Posterior vena cava (tissue), 2 donors: ENCODE data around the gene PKNOX2. TPM values are rescaled to one million over a fixed set of nuclear protein-coding genes. Genes with fewer than 3 reads are reported as not detected.

Experiments used
- DNase-seq: peaks from one replicate; pipeline ENCODE4 v3.0.0-alpha.2; 2020; ENCODE audit warnings: low spot score
- intact Hi-C, 2 donors: fragments of 100-400 bp; cut with DNase I; formaldehyde crosslinking; loops; one replicate each; pipeline versions ENCODE4 v1.14.1 to v1.14.2; 2022 to 2023
- total RNA-seq, 2 donors: library from RNA; stranded (reverse); fragmentation: NEBNext Ultra II Directional; extraction: Animal tissue kit (Norgen Biotek cat#: 25700); gene quantifications; one replicate each; pipeline ENCODE4 v1.2.1, GENCODE V29; 2021
- donor health status: DM: yes; HTN: yes; CAD: no.
- donor health status: DM: yes; HTN: yes; CAD: no.

PKNOX2 gene
- total RNA-seq, 2 donors from 2014 or later, result 8.2 to 8.3 TPM

DNA sequence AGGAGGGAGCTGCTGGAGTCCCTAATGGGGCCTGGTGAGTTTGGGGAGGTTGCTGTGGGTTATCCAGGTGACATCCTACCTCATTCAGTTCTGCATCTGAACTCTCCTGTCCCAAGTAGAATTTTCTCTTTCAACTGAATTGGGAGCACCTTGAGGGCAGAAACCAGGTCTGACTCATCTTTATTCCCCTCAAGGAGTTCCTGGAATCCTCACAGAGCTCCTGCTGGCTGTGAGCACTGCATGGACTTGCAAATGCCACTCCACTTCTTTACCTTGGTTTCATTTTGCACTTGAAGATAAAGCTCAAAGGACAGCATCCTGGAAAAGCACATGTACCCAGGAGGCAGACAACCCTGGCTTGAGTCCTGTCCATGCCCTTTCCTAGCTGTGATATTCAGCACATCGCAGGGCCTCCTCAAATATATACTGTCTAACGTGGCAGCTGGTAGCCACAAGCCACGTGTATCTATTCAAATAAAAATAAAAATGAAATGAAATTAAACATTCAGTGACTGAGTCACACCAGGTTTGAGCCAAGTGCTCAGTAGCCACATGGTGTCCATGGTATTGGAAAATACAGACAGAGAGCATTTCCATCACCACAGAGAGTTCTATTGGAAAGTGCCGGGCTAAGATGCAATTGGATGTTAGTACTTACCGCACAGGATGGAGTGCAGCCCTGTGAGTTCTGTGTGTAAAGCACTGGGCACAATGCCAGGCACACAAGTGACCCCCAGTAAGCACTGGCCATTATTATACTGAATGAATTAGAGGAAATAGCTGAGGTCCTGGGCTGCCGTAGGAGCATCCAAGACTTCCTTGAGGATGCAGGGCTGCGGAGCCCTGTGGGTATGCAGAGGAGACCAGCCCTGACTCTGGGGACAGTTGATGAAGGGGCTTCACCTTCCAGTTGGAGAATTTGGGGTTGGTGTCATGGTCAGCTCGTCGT, 149.0 kb downstream of the PKNOX2 start:
- DNase-seq, result peak; percentile 52
- intact Hi-C loops, result no loop called here

DNA sequence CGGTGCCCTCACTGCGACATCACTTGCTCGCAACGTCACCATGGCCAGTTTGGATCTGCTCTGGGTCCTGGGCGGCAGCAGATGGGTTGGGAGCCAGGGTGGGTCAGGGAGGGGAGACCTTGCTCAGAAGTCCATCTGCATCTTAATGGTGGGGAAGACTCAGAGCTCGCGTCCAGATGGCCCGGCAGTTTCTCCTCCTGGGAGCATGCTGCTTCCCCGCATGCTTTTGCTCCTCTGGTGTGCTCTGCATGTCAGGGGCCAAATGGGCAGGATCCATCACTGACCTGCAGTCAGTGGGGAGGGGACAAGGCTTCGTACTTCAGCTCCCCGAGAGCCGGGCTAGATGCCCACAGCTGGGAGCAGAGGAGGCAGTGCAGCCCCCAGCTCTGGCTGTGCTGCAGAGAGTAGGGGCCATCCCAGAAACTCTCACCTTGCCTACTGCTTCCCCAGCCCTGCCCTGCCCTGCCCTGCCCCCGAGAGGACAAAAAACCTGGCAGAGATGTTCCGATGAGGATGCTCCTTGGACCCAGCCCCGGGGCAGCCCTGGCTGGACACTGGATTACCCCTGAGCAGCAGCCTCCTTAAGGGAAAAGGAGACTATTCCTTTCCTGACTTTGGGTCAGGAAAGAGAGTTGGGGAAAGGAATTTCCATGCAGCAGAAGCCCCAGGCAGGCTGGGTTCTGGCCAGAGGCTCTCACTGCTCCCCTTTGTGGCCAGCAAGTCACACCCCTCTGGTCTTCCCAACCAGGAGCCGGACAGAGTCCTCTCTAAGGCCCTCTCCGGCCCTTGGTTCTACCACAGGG, 149.9 kb downstream of the PKNOX2 start:
- peak; percentile 58 for DNase-seq
- intact Hi-C loops, result no loop called here

DNA sequence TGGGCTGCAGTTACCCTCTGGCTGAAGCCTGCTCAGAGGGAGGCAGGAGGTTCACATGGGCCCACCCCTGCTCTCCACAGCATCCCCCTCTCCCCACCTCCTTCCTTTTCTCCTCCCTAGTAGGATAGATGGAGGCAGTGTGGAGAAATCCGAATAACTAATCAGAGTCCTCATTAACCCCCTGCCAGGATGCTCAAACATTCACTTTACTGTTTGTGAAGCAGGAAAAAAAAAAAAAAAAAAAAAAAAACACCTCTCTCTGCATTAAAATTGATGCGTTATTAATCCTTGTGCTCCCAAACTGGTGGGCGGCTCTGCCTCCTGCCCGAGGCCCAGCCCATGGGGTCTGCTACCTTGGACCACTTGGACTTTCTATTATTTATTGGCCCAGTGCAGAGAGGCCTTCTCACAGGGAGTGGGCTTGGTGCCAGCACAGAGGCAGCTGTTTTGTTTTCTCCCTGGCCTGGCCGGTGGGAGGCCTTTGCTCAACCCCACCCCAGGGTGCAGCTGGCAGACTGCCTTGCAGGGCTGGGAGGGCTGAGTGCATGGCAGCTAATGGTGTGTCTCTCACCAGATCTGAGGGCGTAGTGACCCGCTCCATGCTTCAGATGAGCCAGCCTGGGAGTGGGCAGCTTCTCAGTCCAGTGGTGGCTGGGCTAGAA, 150.7 kb downstream of the PKNOX2 start:
- intact Hi-C loops, result no loop called here
- peak; percentile 74 for DNase-seq

DNA sequence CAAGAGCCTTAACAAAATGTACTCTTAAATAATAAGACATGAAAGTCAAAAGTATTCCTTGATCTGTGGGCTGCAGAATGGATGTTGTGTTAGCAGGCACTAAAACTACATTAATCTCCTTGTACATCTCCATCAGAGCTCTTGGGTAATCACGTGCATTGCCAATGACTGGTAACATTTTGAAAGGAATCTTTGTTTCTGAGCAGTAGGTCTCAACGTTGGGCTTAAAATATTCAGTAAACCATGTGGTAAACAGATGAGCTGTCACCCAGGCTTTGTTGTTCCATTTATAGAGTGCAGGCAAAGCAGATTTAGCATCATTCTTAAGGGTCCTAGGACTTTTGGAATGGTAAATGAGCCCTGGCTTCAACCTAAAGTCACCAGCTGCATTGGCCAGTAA, 152.9 kb downstream of the PKNOX2 start:
- no peak for DNase-seq
- intact Hi-C loops, result no loop called here

DNA sequence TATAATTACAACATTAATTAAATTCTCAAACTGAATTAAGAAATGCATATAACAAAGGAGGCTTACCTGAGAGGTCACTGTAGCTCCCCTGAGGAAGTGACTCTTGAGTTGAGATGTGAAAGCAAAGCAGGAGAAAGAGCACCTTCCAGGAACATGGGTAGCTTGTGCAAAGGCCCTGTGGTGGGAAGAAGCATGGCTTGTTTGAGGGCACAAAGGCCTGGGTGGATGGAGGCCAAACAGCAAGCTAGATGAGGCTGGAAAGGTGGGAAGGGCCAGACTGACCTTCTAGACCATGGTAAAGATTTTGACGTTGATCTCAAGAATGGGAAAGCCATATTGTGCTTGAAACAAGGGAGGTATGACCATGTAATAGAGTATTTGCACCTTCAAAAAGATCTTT, 155.1 kb downstream of the PKNOX2 start:
- intact Hi-C loops, result no loop called here
- DNase-seq, result no peak

DNA sequence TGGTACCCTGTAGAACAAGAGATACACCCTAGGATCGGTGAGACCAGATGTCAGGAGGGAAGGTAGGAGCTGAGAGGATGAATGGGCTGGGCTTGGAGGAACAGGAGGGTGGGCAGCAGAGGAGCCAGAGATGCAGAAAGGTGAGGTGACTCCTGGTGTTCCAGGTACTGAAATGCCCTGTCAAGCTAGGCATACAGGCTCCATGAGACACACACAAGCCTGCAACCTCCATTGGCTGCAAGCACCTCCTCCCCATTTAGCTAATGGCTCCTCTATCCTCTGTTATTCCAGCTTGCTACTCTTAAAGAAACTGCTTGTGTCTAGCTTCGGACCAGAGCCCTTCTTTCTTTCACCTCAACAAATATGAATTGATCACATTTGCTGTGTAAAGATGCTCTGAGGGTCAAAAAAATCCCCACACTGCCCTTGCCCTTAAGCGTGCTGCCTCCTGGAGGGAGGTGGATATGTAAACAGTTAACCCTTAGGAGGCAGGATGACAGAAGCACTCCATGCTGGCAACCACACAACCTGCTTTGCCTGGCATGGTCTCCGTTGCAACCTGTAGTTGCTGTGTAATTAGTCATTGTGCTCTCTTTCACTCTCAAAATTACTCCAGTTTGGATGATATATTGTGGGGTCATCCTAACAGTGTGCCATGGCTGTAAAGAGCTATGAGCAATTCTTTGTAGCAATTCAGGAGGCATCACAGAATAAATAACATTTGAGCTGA, 156.0 kb downstream of the PKNOX2 start:
- intact Hi-C loops, result no loop called here

DNA sequence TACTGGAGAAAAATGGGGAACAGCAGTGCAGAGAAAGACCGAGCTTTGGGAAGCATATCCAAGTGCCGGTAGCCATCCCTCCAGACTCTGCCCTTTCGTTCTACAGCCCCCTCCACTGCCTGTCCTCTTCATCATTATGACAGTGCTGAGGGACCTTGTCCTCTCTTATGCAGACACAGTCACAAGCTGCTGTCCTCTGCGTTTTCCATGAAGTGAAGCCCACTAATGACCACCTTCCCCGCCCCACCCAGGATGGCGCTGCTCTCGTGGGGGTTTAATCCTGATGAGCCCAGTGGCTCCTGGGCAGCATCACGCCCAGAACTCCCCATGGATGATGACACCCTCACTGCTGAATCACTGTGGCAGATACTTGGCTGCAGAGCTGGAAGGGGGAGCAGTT, 157.7 kb downstream of the PKNOX2 start:
- intact Hi-C loops, result no loop called here
- peak; percentile 67 for DNase-seq

More for the DNA sequence above, 156.0 kb downstream of the PKNOX2 start:
- DNase-seq, result no peak

DNA sequence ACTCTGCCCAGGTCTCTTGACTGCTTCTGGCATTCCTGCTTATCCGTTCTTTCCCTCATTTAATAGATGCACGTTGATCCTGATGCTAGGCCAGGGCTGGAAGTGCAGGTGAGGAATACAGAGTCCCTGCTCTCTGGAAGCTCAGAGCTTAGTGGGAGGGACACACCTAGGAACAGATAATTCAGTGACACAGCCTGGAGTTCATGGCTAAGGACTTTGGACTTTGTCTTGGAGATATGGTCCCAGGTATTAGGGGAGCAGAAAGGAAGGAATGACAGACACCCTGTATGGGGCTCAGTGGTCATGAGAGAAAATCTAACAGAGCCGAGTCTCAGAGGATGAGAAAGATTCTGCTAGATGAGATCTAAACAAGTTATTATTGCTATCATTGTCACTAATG, 160.6 kb downstream of the PKNOX2 start:
- intact Hi-C loops, result no loop called here
- no peak for DNase-seq

DNA sequence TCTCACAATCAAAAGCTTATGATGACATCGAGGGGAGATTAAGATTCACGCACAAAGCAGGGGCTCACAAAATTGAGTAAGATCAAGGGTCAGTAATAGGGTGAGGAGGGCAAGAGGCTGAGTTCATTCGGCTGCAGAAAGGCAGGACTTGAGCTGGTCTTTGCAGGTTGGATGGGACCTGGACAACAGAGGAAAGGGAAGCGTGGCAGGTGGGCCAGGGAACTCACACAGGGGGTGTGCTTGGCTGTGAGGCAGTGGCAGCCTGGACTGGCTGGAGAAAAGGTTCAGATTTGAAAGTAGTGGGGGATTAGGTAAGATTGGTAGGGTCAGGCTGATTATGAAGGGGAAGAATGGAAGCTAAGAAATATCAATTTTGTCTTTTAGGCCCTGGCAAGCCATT, 161.6 kb downstream of the PKNOX2 start:
- no peak for DNase-seq
- intact Hi-C loops, result no loop called here

DNA sequence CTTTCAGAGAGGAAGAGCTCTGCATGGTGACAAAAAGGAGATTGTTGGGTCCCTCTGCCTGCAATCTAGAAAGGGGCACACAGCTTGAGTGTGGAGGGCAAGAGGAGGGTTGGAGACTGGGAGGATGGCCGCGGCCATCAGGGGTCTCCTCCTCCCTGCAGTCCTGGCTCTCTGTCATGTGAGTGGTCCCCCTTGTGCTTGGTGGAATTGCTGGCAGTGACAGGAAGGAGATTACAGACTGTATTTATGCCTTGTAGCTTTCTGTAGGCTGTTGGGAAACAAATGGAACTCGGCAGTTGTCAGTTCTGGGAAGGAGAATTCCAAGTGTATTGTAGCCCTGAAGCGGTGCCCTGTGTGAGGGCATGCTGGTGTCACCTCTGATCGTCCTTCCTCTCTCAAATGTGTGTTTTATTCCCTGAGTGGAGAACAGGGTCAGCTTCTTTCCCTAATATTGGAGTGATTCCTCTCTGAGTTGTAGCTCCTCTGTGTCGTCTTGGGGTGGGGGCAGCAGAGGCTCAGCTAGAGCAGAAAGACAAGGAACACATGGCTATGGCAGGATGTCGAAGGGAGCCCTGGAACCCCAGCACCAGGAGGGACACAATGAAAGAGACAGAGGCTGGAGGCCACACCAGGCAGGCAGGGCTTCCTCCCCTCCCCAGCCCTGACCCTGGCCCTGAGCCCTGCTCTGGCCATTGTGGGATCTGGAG, 163.1 kb downstream of the PKNOX2 start:
- DNase-seq, result no peak

DNA sequence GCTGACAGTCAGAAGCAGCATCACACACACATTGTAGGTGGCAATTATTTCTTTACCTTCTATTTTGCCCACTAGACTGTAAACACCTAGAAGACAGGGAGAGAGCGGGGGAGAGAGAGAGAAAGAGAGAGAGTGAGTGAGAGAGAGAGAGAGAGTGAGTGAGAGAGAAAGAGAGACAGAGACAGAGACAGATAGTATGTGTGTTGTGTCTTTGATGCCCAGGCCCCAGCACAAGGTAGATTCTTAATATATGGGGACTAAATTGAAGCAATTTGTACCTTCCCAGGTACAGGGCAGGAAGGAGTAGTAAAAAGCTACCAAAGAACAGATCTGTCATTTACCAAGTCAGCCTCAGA, 163.7 kb downstream of the PKNOX2 start:
- intact Hi-C loops, result no loop called here

More for the DNA sequence above, 163.1 kb downstream of the PKNOX2 start:
- intact Hi-C loops, result no loop called here

DNA sequence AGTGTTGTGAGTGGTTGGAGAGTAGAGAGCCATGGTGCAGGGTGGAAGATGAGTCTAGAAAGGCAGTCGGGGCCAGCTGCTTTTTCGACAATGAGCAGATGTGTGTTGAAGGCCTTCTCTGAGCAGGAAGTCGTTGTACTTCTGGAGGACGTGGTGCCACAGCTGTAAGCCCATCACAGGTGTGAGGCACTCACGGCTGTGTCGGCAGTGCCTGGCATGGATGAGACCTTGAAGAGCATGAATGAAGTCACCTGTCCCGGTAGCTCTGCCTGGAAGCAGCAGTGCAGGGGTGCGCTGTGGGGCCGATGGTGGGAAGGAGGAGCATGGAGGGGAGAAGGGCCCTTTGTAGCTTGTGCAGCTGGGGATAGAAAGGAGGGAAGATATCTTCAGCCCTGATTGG, 165.2 kb downstream of the PKNOX2 start:
- DNase-seq, result peak; percentile 54
- intact Hi-C loops, result no loop called here

More for the DNA sequence above, 163.7 kb downstream of the PKNOX2 start:
- DNase-seq, result no peak

DNA sequence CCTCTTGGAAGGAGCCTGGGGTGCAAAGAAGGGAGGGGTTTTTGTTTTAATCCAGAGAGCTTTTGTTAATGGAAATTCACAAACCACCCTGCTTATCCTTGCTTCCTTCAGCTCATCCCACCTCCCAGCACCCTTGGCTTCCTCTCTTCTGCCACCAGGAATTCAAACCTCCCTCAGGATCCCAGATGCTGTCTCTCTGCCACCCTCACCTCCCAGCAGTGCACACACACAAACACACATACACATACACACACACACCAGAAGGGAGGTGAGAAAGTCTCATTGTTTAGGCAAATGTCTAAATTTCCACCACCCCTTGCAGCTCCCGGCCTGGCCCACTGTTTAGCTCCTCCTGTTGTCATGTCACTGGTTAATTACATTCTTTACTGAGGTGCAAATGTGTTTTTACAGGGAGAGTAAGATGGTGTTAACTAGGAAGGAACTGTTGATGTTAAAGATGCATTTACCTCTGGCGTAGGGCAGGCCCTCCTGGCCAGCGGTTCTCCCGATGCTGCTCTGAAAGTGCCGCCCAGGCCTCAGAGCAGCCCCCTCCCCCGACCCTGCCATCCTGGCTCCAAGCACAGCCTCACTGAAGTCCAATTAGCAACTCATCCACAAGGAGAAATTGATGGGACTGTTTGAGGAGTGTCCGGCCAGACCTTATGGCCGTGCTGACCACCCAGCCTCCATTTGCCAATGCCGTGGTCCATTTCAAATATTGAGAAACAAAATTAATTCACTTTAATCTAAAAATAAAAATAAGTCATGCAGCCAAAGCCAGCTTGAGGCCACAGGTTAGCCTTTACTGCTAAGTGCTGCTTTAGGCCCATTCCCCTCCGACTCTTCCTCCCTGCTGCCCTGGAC, 166.1 kb downstream of the PKNOX2 start:
- intact Hi-C loops, result no loop called here
- peak; percentile 19 for DNase-seq

DNA sequence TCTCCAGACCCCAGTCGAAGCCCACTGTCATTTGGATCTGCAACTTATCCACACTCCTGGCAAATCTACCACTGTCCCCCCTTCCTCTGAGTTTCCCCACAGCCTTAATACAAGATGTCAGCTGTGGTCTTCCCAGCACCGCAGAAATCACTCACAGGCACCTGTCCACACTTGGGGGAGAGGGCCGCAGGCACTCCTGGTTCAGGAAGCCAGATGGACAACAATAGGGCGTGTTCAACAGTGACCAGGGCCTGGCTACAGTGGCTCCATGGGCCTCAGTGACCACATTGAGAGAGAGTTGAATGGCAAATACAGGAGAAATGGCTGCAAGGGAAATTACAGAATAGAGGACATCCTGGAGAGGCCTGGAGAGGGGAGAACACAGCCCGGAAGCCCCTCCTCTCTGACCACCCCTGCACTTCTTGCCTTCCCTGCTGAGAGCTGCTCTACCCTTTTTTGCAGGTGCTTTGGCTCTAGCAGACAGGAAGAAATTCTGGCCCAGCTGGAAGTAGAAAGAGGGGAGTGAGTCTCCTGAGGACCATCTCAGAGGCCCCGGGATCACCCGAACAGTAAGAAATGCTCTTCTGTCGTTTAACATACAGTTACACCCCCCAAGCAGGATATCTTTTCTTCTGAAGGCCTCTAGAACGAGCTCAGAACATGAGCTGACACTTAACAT, 166.9 kb downstream of the PKNOX2 start:
- peak; percentile 45 for DNase-seq
- intact Hi-C loops, result no loop called here

DNA sequence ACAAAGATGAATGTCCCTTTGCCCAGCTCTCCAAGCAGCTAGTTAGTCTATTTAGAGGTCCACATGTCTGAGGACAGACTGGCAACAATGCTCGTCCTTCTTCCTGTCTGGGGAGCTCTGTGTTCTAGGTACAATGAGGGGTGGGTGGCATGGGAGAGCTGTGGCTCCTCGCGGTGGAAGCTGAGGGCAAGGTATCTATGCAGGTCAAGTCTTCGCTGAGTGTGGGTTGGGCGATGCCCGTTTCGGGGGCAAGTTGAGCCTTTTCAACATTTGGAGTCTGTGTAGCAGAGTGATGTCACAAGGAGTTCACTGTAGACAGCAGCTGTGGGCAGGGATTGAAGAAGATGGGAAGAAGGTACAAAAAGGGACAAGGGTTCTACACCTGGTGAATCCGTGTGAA, 168.3 kb downstream of the PKNOX2 start:
- peak; percentile 74 for DNase-seq
- intact Hi-C loops, result no loop called here

DNA sequence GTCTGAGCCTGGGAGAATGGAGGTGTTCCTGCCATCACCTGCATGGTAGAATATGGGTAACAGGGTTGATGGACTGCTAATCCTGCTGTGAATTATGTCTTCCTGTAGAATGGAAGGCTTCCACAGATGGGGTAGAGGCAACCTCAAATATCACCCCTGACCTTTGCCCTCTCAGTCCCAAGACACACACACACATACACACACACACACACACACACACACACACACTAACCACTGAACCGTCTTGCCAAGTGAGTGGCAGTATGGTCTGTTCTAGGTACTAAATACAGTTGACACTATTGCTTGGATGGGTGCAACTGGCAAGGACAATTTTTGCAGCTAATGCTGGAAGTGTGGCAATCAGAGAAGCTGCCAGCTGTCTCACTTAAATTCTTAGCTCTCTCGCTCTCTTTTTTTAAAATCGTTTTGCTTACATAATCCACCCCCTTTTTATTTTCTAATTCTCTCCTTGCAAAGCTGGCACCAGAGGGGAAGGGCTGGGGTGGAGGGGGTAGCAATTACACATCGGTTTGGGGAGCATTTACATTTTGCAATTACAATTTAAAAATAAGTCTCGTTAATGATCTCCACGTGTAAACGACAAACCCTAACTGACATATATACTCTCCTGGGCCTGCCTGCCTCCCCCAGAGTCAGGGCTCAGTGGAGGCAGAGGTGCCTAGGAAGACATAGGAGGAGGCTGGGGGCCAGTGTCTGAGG, 169.0 kb downstream of the PKNOX2 start:
- DNase-seq, result no peak
- intact Hi-C loops, result no loop called here

DNA sequence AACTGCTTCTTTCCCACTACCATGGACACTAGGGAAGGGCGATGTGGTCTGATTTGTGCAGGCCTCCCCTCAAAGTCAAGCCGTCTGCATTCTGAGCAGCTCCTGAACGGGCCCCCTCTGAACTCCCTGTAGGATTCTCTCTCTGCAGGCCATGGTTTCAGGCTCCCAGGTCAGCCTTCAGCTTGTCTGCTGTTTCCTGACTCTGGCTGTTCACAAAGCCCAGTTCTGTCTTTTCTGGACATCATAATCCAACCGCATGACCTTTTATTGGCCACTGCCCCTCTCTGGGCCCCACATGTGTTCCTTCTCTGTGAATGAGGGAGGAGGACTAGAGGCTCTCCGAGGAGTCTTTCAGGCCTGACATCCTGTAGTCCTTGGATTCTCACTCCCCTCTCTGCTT, 170.6 kb downstream of the PKNOX2 start:
- intact Hi-C loops, result no loop called here
- peak; percentile 25 for DNase-seq
